Transverse colon (tissue), 4 donors: ENCODE results near the gene PTPRD. TPM values are rescaled to one million over a fixed set of nuclear protein-coding genes. Genes with fewer than 3 reads are reported as not detected.

Experiments
- DNase-seq: peaks from one replicate; pipeline ENCODE4 v3.0.0-alpha.2; 2019
- H3K27ac ChIP-seq, 4 donors: fragments of 200-600 bp; sonication (generic); 2 replicates each; pipeline ENCODE4 v1.5.1; 2016 to 2018; ENCODE audit warnings: inconsistent platforms in 4 of 4
- H3K27me3 ChIP-seq: fragments of 200-600 bp; sonication (generic); 2 replicates; pipeline ENCODE4 v1.5.1; 2017; ENCODE audit warnings: inconsistent platforms
- H3K36me3 ChIP-seq, 4 donors: fragments of 200-600 bp; sonication (generic); 2 replicates each; pipeline ENCODE4 v1.5.1; 2017 to 2019; ENCODE audit warnings: inconsistent platforms in 4 of 4
- H3K4me1 ChIP-seq, 4 donors: fragments of 200-600 bp; sonication (generic); 2 replicates each; pipeline ENCODE4 v1.5.1; 2017 to 2020; ENCODE audit warnings: inconsistent platforms in 4 of 4
- H3K4me3 ChIP-seq, 4 donors: fragments of 200-600 bp; sonication (generic); 1 replicate in 1 of 4; 2 replicates in 3 of 4; pipeline versions ENCODE4 v1.5.1 to v1.6.1; 2017 to 2019; ENCODE audit warnings: inconsistent platforms in 4 of 4
- H3K9me3 ChIP-seq, 2 donors: fragments of 200-600 bp; sonication (generic); 2 replicates each; pipeline ENCODE4 v1.5.1; 2017 to 2019; ENCODE audit warnings: inconsistent platforms in 2 of 2
- CTCF ChIP-seq, 5 experiments: fragments of 200-600 bp in 3 of 5; fragments of 450-650 bp in 2 of 5; sonication (generic) in 3 of 5; IDR thresholded peaks; 1 replicate in 2 of 5; 2 replicates in 3 of 5; pipeline ENCODE4 v1.5.1; 2016 to 2017; ENCODE audit warnings: antibody characterized with exemption in 5 of 5, inconsistent platforms in 3 of 5, mild to moderate bottlenecking in 2 of 5, moderate library complexity in 1 of 5
- EP300 ChIP-seq: sonication (generic); formaldehyde crosslinking; IDR thresholded peaks from one replicate; pipeline ENCODE4 v1.6.1; 2017; ENCODE audit warnings: antibody characterized with exemption, low read depth
- POLR2A ChIP-seq: fragments of 450-650 bp; IDR thresholded peaks from one replicate; pipeline ENCODE4 v1.6.1; 2016; ENCODE audit warnings: antibody characterized with exemption, mild to moderate bottlenecking, moderate library complexity
- POLR2AphosphoS5 ChIP-seq, 3 donors: sonication (generic); formaldehyde crosslinking; IDR thresholded peaks; one replicate each; pipeline ENCODE4 v1.6.1; 2016; ENCODE audit warnings: antibody characterized with exemption in 3 of 3
- WGBS, 2 donors: methylation state at CpG; one replicate each; pipeline ENCODE4 v1.1.5; 2018; ENCODE audit warnings: low coverage in 1 of 2; 5-methylcytosine and 5-hydroxymethylcytosine counted together
- in situ Hi-C, 4 donors: fragments of 200-750 bp; cut with MboI; loops; one replicate each; pipeline versions ENCODE4 v1.15.0 to v1.15.1; 2017; ENCODE audit warnings: low sequenced_read_pairs in 3 of 4, low pct_ligation_motif_present in 1 of 4, low pct_unique_long_range_greater_than_20kb in 1 of 4
- intact Hi-C: fragments of 100-400 bp; cut with DNase I; formaldehyde crosslinking; loops from one replicate; pipeline ENCODE4 v1.15.1; 2023; ENCODE audit warnings: low total_unique reads
- total RNA-seq, 4 donors: library from RNA; depleted of rRNA; stranded (reverse); fragments of >200 nt; gene quantifications; one replicate each; pipeline ENCODE4 v1.1.0, GENCODE V29; 2016

PTPRD gene
- total RNA-seq, 4 donors from 2014 or later = 43.0 to 115 (median 79.1) TPM

DNA sequence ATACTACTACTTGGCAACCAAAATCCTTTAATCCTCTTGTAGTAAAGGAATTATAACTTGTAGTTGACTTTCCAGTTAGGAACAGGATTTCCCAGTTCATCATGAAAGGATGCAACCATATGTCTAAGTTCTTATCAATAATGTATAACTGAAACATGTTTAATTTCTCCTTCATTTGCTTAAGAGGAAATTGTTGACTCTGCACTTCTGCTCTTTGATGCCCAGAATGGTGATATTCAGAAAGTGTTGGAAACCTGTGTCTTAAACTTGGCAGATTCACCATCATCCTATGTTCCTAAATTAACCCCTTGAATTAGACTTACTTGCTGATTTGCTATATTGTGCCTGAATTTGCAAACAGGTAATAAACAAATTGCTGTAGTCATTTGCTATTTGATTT is 201.5 kb downstream of the PTPRD start:
- DNase-seq = no peak
- H3K27ac ChIP-seq = no peak overlapping the region
- no peak overlapping the region for H3K4me3 ChIP-seq
- TF ChIP-seq EP300 (no peak), CTCF (IDR thresholded peaks at IDR 0.05) (no peak), POLR2AphosphoS5 (IDR thresholded peaks at IDR 0.05) (no peak)
- in situ Hi-C loops (no loop called here), intact Hi-C loops (no loop called here)
- H3K9me3 ChIP-seq = no peaks in the 10 kb centered on the region
- no peaks in the 10 kb centered on the region for H3K36me3 ChIP-seq
- H3K4me1 ChIP-seq = no peaks in the 10 kb centered on the region
- no peaks in the 10 kb centered on the region for H3K27me3 ChIP-seq

GRCh38 chr9:10403283-10403682 is 209.5 kb downstream of the PTPRD start:
- Histone ChIP-seq H3K4me1 (no peaks in the 10 kb centered on the region), H3K9me3 (no peaks in the 10 kb centered on the region), H3K4me3 (no peak overlapping the region), H3K27ac (no peak overlapping the region), H3K36me3 (no peaks in the 10 kb centered on the region), H3K27me3 (no peaks in the 10 kb centered on the region)
- in situ Hi-C loops = no loop called here
- intact Hi-C loops = no loop called here
- 80 to 90% methylated on average over 1 of the region's 1 CpG for WGBS, 2 donors
- TF ChIP-seq EP300 (no peak), POLR2AphosphoS5 (IDR thresholded peaks at IDR 0.05) (no peak), POLR2A (no peak), CTCF (IDR thresholded peaks at IDR 0.05) (no peak)
- no peak for DNase-seq

GRCh38 chr9:10396615-10397014 is 216.2 kb downstream of the PTPRD start:
- no peak for TF ChIP-seq POLR2AphosphoS5 (IDR thresholded peaks at IDR 0.05)
- Histone ChIP-seq H3K27me3 (no peaks in the 10 kb centered on the region), H3K27ac (no peak overlapping the region), H3K4me1 (no peaks in the 10 kb centered on the region), H3K4me3 (no peak overlapping the region), H3K36me3 (no peaks in the 10 kb centered on the region), H3K9me3 (no peaks in the 10 kb centered on the region)
- in situ Hi-C loops (no loop called here), intact Hi-C loops (no loop called here)
- 24 to 51% methylated on average over 2 of the region's 2 CpGs for WGBS, 2 donors
- no peak for DNase-seq

- Histone ChIP-seq H3K36me3 (no peaks in the 10 kb centered on the region), H3K27me3 (no peaks in the 10 kb centered on the region), H3K27ac (no peak overlapping the region), H3K9me3 (no peaks in the 10 kb centered on the region), H3K4me1 (no peaks in the 10 kb centered on the region), H3K4me3 (no peak overlapping the region)
- WGBS, 2 donors = 63% methylated on average over 1 of the region's 1 CpG; no CpG with 5 or more reads in 1 of the 2 donors
- intact Hi-C loops = no loop called here
- DNase-seq = no peak
- in situ Hi-C loops = no loop called here
- TF ChIP-seq CTCF (IDR thresholded peaks at IDR 0.05) = no peak
Observed at GRCh38 chr9:10387282-10387681, 225.5 kb downstream of the PTPRD start.

DNA sequence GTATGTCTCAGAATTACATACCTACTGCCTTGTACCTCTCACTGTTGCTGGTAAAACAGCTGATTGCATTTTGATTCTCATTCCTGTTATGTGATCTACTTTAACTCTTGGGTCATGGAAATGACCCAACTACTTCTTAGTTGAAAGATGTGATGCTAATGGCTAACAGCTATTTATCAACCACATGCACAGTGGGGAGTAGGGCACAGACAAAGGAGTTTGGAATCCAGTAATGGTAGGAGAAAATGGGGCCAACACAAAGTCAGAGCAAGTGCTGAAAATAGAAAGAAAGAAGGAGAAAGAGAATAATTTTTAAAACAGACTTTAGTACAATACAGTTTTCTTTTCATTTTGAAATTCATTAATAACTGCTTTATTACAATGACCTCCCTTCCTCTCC is 241.0 kb downstream of the PTPRD start:
- no peak for DNase-seq
- H3K27me3 ChIP-seq = no peaks in the 10 kb centered on the region
- in situ Hi-C loops = loop anchor here in 1 of 4 donors (25.0 kb wide), 1 partner anchor 1965 kb away; no protein-coding TSS in a partner anchor
- no peak overlapping the region for H3K4me3 ChIP-seq
- no peaks in the 10 kb centered on the region for H3K36me3 ChIP-seq
- H3K27ac ChIP-seq = no peak overlapping the region
- TF ChIP-seq EP300 (no peak), POLR2AphosphoS5 (IDR thresholded peaks at IDR 0.05) (no peak), CTCF (IDR thresholded peaks at IDR 0.05) (no peak), POLR2A (no peak)
- intact Hi-C loops = no loop called here
- no peaks in the 10 kb centered on the region for H3K9me3 ChIP-seq
- no peaks in the 10 kb centered on the region for H3K4me1 ChIP-seq
